ENCODE results near the gene B3GAT2. TPM values are rescaled to one million over a fixed set of nuclear protein-coding genes. Genes with fewer than 3 reads are reported as not detected.

B3GAT2 gene
- total and polyA plus RNA-seq, 2 donors (not counting 1 experiment from before 2014, with no cell fraction given), result not detected

DNA sequence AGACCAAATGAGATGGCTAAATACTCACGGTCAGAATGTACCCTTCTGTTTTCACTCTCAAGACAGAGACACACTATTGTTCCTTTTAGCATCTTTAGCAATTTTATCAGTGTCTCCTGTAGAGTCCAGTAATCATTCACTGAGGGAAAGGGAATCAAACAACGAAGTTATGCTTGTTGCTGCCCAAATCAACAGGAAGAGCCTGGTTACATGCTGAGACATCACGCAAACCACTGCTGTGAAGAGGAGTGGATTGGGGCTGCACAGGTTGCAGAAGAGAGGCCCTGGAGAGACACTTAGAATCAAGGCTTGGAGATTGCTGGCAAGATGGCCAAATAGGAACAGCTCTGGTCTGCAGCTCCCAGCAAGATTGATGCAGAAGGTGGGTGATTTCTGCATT lies 40.5 kb upstream of the B3GAT2 start:
- H3K27me3 ChIP-seq (ENCODE audit: control insufficient read depth, insufficient read depth, low read length), result no peaks in the 10 kb centered on the region
- no peaks in the 10 kb centered on the region for H4K20me1 ChIP-seq (ENCODE audit: control insufficient read depth, extremely low read depth, insufficient read depth, low read length)
- H3K4me3 ChIP-seq (replicated peaks in 1 of 4; ENCODE audit: control extremely low read depth in 1 of 4, insufficient read depth in 1 of 4, low read depth in 3 of 4, low read length in 4 of 4), result no peak overlapping the region
- no peaks in the 10 kb centered on the region for H3K9me3 ChIP-seq (ENCODE audit: control insufficient read depth, insufficient read depth, low read depth, low read length)
- H3K36me3 ChIP-seq (ENCODE audit: control insufficient read depth, insufficient read depth, low read length), result no peaks in the 10 kb centered on the region
- DNase-seq (ENCODE audit: low read depth in 2 of 2), result no peak
- H3K27ac ChIP-seq (ENCODE audit: insufficient read depth, low read length), result no peak overlapping the region
- H3K79me2 ChIP-seq (ENCODE audit: control insufficient read depth, insufficient read depth, low read length), result no peaks in the 10 kb centered on the region
- TF ChIP-seq, protein P1, sequence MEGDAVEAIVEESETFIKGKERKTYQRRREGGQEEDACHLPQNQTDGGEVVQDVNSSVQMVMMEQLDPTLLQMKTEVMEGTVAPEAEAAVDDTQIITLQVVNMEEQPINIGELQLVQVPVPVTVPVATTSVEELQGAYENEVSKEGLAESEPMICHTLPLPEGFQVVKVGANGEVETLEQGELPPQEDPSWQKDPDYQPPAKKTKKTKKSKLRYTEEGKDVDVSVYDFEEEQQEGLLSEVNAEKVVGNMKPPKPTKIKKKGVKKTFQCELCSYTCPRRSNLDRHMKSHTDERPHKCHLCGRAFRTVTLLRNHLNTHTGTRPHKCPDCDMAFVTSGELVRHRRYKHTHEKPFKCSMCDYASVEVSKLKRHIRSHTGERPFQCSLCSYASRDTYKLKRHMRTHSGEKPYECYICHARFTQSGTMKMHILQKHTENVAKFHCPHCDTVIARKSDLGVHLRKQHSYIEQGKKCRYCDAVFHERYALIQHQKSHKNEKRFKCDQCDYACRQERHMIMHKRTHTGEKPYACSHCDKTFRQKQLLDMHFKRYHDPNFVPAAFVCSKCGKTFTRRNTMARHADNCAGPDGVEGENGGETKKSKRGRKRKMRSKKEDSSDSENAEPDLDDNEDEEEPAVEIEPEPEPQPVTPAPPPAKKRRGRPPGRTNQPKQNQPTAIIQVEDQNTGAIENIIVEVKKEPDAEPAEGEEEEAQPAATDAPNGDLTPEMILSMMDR (conservative IDR thresholded peaks at IDR 0.05 in 1 of 2, IDR thresholded peaks at IDR 0.05 in 1 of 2; ENCODE audit: low read depth in 1 of 2, low read length in 2 of 2), result no peak
- TF ChIP-seq EZH2 (IDR thresholded peaks at IDR 0.05; ENCODE audit: low read length, missing control alignments), result no peak
- no peak overlapping the region for H3K9ac ChIP-seq (ENCODE audit: insufficient read depth, low read length)
- H3K4me2 ChIP-seq (ENCODE audit: extremely low read depth, insufficient read depth, low read length), result no peak overlapping the region
- no peaks in the 10 kb centered on the region for H3K4me1 ChIP-seq (ENCODE audit: control insufficient read depth, extremely low read depth, insufficient read depth, low read length)
- H2AFZ ChIP-seq (ENCODE audit: low read length), result no peak overlapping the region

DNA sequence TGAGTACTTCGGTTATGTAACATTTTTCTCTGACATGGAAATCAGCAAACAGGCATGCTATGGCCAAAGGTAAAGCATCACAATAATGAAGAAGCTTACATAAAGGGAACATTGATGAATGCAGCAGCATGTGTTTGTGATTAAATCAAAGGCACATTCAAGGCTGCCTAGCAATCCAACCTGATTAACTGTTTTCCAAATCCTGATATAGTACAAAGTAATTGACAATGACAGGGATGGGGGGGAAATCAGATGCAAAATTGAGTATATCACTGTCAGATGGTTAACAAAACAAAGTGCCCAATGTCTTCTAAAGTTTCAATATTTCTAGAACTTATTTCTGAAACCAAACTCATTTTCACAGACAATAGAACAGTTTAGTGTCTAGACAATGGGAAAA lies 39.2 kb upstream of the B3GAT2 start:
- DNase-seq (ENCODE audit: low read depth in 2 of 2), result no peak
- TF ChIP-seq EZH2 (IDR thresholded peaks at IDR 0.05; ENCODE audit: low read length, missing control alignments), result no peak
- TF ChIP-seq, protein P1 (conservative IDR thresholded peaks at IDR 0.05 in 1 of 2, IDR thresholded peaks at IDR 0.05 in 1 of 2; ENCODE audit: low read depth in 1 of 2, low read length in 2 of 2), result no peak
- Histone ChIP-seq H3K9me3 (ENCODE audit: control insufficient read depth, insufficient read depth, low read depth, low read length) (no peaks in the 10 kb centered on the region), H2AFZ (ENCODE audit: low read length) (no peak overlapping the region), H3K9ac (ENCODE audit: insufficient read depth, low read length) (no peak overlapping the region), H3K4me3 (replicated peaks in 1 of 4; ENCODE audit: control extremely low read depth in 1 of 4, insufficient read depth in 1 of 4, low read depth in 3 of 4, low read length in 4 of 4) (no peak overlapping the region), H3K27ac (ENCODE audit: insufficient read depth, low read length) (no peak overlapping the region), H3K4me1 (ENCODE audit: control insufficient read depth, extremely low read depth, insufficient read depth, low read length) (no peaks in the 10 kb centered on the region), H4K20me1 (ENCODE audit: control insufficient read depth, extremely low read depth, insufficient read depth, low read length) (no peaks in the 10 kb centered on the region), H3K27me3 (ENCODE audit: control insufficient read depth, insufficient read depth, low read length) (no peaks in the 10 kb centered on the region), H3K79me2 (ENCODE audit: control insufficient read depth, insufficient read depth, low read length) (no peaks in the 10 kb centered on the region), H3K36me3 (ENCODE audit: control insufficient read depth, insufficient read depth, low read length) (no peaks in the 10 kb centered on the region), H3K4me2 (ENCODE audit: extremely low read depth, insufficient read depth, low read length) (no peak overlapping the region)

DNA sequence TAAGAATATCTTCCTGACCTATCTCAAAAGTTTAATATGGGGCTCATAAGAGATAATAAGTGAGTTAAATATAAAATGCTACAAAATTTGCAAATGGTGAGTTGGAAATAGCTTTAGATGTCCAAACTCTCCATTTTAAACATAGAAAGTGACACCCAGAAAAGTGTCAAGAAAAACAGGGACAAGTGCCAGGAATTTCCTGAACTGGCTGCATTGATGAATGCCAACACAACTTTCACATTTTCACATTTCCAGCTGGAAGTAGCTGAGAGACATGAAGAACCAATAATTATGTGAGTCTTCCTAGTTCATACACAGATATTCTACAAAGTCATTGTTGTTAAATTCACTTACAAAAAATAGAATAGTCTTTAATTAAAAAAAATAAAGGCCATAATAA lies 38.6 kb upstream of the B3GAT2 start:
- Histone ChIP-seq H3K79me2 (ENCODE audit: control insufficient read depth, insufficient read depth, low read length) (no peaks in the 10 kb centered on the region), H3K27me3 (ENCODE audit: control insufficient read depth, insufficient read depth, low read length) (no peaks in the 10 kb centered on the region), H2AFZ (ENCODE audit: low read length) (no peak overlapping the region), H3K4me1 (ENCODE audit: control insufficient read depth, extremely low read depth, insufficient read depth, low read length) (no peaks in the 10 kb centered on the region), H3K4me3 (replicated peaks in 1 of 4; ENCODE audit: control extremely low read depth in 1 of 4, insufficient read depth in 1 of 4, low read depth in 3 of 4, low read length in 4 of 4) (no peak overlapping the region), H3K4me2 (ENCODE audit: extremely low read depth, insufficient read depth, low read length) (no peak overlapping the region), H3K9ac (ENCODE audit: insufficient read depth, low read length) (no peak overlapping the region), H4K20me1 (ENCODE audit: control insufficient read depth, extremely low read depth, insufficient read depth, low read length) (no peaks in the 10 kb centered on the region), H3K36me3 (ENCODE audit: control insufficient read depth, insufficient read depth, low read length) (no peaks in the 10 kb centered on the region), H3K9me3 (ENCODE audit: control insufficient read depth, insufficient read depth, low read depth, low read length) (no peaks in the 10 kb centered on the region), H3K27ac (ENCODE audit: insufficient read depth, low read length) (no peak overlapping the region)
- TF ChIP-seq EZH2 (IDR thresholded peaks at IDR 0.05; ENCODE audit: low read length, missing control alignments), result no peak
- TF ChIP-seq, protein P1 (conservative IDR thresholded peaks at IDR 0.05 in 1 of 2, IDR thresholded peaks at IDR 0.05 in 1 of 2; ENCODE audit: low read depth in 1 of 2, low read length in 2 of 2), result no peak
- DNase-seq (ENCODE audit: low read depth in 2 of 2), result no peak
